HCT116 (cell line): Measurements from ENCODE around the gene GGA1.

Experiments used
- POLR2AphosphoS5 ChIP-seq: IDR thresholded peaks from 2 replicates; pipeline ENCODE4 v1.6.1; 2011; ENCODE audit warnings: mild to moderate bottlenecking, low read depth, low read length, moderate library complexity
- TF ChIP-seq, protein P1 (sequence below): IDR thresholded peaks from 2 replicates; pipeline ENCODE4 v1.6.1; 2012

DNA sequence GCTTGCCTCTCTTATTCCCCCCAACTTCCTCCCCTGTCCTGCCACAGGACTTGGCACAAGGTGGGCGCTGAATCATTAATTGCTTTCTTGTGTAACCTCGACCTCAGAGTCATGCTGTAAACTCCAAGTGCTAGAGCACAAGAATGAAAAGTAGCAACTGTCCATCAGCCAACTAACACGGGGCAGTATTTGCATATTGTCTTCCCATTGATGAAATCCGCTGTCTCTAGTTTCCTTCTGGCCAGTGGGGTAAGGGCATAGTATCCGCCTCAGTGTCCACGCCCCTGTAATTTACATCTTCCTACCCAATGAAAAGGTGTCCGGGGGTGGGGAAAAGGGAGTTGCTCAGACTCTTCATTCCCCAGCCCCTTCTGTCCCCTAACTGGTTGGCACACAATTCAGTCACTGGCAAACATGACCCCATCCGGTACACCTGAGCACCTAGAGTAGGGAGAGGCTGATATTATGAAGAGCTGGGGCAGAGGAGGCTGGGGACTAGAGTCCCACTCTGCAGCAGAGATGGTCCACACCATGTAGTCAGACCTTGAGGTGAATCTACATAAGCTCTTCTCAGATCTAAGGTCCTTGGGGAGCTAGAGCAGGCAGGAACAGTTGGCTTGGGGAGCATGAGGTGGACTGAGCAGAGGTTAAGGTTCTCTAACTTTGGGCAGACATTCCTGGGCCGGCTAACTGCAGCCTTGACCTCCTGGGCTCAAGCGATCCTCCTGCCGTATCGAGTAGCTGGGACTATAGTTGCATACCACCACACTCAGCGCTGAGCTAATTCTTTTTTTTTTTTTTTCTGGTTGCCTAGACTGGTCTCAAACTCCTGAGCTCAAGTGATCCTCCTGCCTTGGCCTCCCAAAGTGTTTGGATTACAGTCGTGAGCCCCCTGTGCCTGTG is 6.8 kb upstream of the GGA1 start:
- TF ChIP-seq, protein P1, sequence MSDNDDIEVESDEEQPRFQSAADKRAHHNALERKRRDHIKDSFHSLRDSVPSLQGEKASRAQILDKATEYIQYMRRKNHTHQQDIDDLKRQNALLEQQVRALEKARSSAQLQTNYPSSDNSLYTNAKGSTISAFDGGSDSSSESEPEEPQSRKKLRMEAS, result no peak
- no peak for TF ChIP-seq POLR2AphosphoS5
